ENCODE measurements around the gene NMRK1.
A peak's percentile ranks its signal among the peaks of the same experiment; 100 is the strongest.

NMRK1 gene

GRCh38 chr9:75063556-75064305 lies 24.2 kb downstream of the NMRK1 start:
- DNase-seq (ENCODE audit: low read depth in 2 of 2): no peak

GRCh38 chr9:75061169-75061568 lies 26.8 kb downstream of the NMRK1 start:
- DNase-seq (ENCODE audit: low read depth in 2 of 2): no peak

GRCh38 chr9:75054368-75055001 lies 33.5 kb downstream of the NMRK1 start:
- no peak for DNase-seq (ENCODE audit: low read depth in 2 of 2)

GRCh38 chr9:75053869-75054268 lies 34.1 kb downstream of the NMRK1 start:
- DNase-seq (ENCODE audit: low read depth in 2 of 2): no peak

GRCh38 chr9:75051285-75051684 lies 36.7 kb downstream of the NMRK1 start:
- no peak for DNase-seq (ENCODE audit: low read depth in 2 of 2)

GRCh38 chr9:75047506-75047905 lies 40.4 kb downstream of the NMRK1 start:
- DNase-seq (ENCODE audit: low read depth in 2 of 2): no peak

- no peak for DNase-seq (ENCODE audit: low read depth in 2 of 2)
These were observed 41.1 kb downstream of the NMRK1 start for GRCh38 chr9:75046725-75047345.

GRCh38 chr9:75041041-75041440 lies 46.9 kb downstream of the NMRK1 start:
- no peak for DNase-seq (ENCODE audit: low read depth in 2 of 2)

- DNase-seq (ENCODE audit: low read depth in 2 of 2): no peak
These were observed 48.2 kb downstream of the NMRK1 start for GRCh38 chr9:75039801-75040200.

- no peak for DNase-seq (ENCODE audit: low read depth in 2 of 2)
These were observed 48.9 kb downstream of the NMRK1 start for GRCh38 chr9:75039009-75039408.

GRCh38 chr9:75036793-75037192 lies 51.2 kb downstream of the NMRK1 start:
- DNase-seq (ENCODE audit: low read depth in 2 of 2): no peak

- no peak for DNase-seq (ENCODE audit: low read depth in 2 of 2)
These were observed 54.0 kb downstream of the NMRK1 start for GRCh38 chr9:75033791-75034473.

GRCh38 chr9:75027187-75028107 lies 60.5 kb downstream of the NMRK1 start:
- DNase-seq (ENCODE audit: low read depth in 2 of 2): peak in 1 of 2 donors; percentile 10

GRCh38 chr9:75023846-75024245 lies 64.1 kb downstream of the NMRK1 start:
- DNase-seq (ENCODE audit: low read depth in 2 of 2): no peak

- DNase-seq (ENCODE audit: low read depth in 2 of 2): no peak
These were observed 68.3 kb downstream of the NMRK1 start for GRCh38 chr9:75019654-75020053.

- DNase-seq (ENCODE audit: low read depth in 2 of 2): no peak
These were observed 68.9 kb downstream of the NMRK1 start for GRCh38 chr9:75019022-75019421.

GRCh38 chr9:75017378-75017777 lies 70.6 kb downstream of the NMRK1 start:
- no peak for DNase-seq (ENCODE audit: low read depth in 2 of 2)

GRCh38 chr9:75013735-75014134 lies 74.2 kb downstream of the NMRK1 start:
- DNase-seq (ENCODE audit: low read depth in 2 of 2): no peak
